ENCODE data around the gene CHST4.
"Not testable (repeated sequence)": the region's sequence is repeated elsewhere in the genome, so short reads cannot be mapped to it uniquely, and the experiment has no call there.

Gene CHST4

DNA sequence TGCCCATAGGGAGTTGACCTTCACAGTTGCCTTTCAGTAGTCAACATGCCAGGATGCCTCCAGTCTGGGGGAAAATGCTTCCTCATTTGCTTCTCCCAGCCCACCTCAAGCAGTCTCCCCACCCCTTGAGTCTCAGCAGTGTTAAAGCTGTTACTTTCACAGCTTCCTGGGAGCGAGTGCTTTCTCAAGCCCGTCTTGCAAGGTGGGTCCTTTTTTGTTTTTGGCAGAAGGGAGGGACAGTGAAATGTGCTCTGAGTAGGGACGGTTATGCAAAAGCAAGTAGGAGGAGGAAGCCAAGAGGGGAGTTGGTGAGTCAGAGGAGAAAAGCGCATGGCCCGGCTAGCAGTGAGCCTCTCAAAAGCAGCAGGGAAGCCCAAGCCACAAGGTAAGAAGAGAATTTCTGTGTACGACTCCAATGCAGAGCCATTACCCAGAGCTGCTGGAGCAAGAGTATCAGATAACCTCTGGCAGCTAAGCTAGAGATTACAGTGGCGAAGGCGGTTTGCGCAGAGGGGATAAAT is at the start of gene CHST4:
Gene CHST4, plus strand, starts transcription at position 316 of the 521 bp plus-strand sequence. CDS start 10,252 bp downstream, outside the sequence.
- DNase-seq (ENCODE audit: low read depth, low spot score): peak; percentile 94

DNA sequence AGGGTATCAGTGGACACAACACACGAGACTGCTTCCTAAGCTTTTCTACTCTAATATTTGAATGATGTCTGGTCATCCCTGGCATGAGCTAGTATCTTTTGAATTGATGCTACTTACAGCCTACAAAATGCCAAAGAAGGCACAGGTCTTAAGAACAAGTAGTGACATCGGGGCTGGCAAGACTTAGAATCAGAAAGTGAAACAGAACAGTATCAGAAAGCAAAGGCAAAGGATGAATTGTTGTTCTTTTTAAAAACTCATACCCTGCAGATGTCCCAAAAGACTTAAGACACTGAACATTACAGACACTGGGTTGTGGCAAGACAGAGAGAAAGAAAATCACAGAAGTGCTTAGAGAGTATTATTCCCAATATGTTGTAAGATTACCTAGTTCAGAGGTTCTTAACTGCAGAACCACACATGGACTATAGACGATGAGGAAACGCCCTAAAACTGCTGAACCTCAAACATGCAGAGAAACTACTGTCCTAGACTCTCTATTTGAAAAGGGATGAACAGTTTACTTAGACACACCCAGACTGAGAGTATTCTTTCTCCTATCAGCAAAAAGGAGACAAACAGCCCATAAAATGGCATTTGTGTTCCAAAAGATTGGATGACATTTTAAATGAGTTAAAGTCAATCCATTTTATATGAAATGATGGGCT is 49.6 kb upstream of the CHST4 start:
- no peak for DNase-seq (ENCODE audit: low read depth, low spot score)

DNA sequence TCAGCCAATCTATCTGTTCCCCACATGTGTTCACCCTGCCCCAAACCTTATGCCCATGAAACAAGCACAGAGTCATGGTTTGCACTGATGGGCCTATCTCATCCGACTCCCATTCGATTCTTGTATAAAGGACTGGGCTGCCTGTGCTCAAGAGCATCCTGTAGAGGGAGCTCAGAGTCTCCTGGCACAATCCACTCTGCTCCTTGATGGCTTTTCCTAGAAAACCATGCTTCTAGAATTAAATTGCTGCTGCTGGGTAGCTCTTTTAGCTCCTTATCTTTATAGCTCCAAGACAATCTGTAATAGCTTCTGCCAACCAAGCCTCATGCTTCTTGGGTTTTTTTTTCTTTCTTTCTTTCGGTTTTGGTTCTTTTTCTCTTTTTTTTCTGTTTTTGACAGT is 46.8 kb upstream of the CHST4 start:
- no peak for DNase-seq (ENCODE audit: low read depth, low spot score)

DNA sequence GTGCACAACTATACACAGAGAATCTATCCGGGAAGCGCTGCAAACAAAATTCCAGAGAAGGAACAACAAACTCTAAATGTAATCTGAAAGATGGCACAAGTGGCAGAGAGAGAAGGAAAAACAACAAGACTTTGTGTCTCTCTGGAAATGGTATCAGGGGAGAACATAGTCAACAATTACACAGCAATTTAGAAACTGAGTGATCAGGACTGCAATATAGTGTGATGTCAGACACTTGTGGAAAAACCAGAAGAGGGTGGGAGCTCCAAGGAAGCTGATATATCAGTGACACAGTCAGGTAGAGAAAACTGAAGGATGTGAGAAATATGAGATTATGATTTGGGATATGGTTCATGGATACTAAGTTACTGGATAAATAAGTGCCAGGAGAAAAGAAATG is 45.3 kb upstream of the CHST4 start:
- no peak for DNase-seq (ENCODE audit: low read depth, low spot score)

DNA sequence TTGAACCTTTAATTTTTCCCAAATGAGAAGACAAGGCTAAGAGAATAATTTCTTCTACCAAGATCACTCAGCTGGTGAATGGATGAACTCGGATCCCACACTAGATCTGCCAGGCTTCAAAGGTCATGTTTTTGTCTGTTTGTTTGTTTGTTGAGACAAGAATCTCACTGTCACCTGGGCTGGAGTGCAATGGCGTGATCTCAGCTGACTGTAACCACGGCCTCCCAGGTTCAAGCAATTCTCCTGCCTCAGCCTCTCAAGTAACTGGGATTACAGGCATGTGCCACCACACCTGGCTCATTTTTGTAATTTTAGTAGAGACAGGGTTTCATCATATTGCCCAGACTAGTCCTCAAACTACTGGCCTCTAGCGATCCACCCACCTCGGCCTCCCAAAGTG is 43.7 kb upstream of the CHST4 start:
- no peak for DNase-seq (ENCODE audit: low read depth, low spot score)

DNA sequence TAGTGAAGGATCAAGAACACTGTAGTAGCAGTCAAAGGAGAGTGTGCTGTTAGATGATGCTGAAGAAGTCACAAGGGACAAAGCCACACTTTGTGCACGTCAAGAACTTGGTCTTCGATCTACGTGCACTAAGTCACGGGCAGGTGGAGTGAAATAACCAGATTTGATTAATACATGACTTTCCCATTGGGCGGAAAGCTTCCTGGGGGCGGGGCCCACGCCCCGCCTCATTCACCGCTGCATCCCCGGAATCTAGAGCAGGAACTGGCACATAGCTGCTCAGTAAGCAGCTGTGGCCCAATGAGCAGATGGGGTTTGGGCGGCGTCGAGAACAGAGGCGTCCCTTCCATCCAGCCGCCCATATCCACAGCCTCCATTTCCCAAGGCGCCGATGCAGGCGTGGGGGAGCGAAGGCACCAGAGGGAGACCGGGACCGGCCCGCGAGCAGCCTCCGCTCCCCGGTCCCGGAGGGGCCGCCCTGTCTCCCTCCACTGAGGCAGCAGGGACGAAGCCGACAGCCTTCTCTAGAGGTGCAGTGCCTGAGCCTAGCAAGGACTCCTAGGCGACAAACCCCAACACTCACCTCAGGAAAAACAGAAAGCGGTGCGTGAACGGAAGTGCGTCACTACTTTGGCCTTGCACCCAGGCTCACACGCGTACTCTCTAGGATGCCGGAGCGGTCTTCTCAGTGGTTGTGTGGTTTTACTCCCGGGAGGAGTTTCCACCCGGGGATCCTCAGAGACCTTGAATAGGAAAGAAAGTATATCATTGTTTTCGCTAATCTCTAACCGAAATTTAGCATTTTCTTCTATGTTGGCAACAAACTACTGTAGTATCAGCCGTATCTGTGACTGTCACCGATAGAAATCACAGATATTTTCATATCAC is 42.0 kb upstream of the CHST4 start:
- DNase-seq (ENCODE audit: low read depth, low spot score): peak; percentile 78

DNA sequence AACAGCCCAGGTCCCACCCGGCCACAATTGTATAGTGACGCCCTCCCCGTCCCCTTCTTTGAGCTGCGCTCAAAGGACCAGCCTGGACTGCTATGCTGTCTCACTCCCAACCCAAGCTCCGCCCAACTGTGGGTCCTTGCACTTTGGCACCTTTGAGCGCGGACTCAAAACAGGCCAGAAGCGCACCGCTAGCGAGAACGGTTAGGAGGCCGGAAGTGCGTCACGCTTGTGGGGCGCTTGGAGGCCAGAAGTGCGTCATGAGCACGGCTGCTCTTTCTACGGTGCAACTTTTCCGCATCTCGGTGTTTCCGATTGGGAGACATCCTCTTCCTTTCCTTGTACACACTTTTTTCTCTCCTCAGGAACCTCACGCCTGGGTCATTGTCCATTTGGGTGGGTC is 37.1 kb upstream of the CHST4 start, which contains the start of gene ZNF19:
Gene ZNF19, minus strand, starts transcription at position 203 of the 400 bp plus-strand sequence. CDS start 7,210 bp downstream, outside the sequence.
- no peak for DNase-seq (ENCODE audit: low read depth, low spot score)

DNA sequence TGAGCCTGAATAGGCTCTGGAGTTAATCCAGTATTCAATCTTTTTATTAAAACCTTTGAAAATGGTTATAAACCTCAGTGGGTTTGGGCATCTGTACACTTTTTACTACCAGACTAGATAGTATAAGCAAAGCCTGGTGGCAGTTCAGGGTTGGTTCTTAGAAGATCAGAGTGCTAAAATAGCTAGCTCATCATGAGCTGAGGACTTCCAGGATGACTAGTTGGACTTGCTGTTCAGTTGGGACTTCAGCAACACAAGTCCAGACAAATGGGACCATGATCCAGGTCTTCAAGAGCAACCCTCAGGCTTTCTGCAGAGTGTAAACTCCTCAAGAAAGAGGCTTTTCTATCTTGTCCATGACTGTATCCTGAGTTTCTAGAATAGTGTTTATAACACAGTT is 35.9 kb upstream of the CHST4 start:
- DNase-seq (ENCODE audit: low read depth, low spot score): no peak

DNA sequence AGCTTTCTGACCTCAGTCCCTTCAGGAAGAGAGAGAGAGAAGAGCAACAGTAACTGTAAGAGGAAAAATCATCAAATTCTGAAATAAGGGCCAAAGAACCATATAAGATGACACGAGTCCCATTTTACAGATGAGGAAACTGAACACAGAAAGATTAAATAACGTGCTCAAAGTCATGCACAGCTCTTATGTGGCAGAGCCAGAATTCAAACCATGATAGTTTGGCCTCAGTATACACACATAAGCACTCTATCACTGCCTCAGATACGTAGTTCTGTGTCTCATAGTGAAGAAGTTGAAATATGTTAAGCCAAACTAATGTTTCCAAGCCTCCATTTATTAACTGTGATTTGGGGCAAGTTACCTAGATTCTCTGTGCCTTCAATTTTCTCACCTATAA is 35.2 kb upstream of the CHST4 start:
- DNase-seq (ENCODE audit: low read depth, low spot score): no peak

DNA sequence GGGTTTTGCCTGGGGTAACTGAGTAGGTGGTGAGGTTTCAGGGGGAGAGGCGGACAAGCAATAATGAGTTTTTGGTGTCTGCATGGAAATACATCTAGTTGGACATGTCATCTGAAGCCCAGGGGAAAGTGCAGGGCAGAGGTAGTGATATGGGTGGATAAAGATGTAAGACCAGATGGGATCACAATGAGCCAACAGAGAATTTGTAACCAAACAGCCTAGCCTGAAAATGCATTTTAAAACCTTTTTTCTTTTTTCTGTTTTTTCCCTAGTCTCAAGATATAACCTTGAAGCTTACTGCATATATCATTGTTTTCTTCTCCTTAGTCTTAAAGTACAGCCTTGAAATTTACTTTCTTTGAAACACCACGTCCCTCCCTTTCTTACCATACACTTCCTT is 33.4 kb upstream of the CHST4 start:
- DNase-seq (ENCODE audit: low read depth, low spot score): no peak

DNA sequence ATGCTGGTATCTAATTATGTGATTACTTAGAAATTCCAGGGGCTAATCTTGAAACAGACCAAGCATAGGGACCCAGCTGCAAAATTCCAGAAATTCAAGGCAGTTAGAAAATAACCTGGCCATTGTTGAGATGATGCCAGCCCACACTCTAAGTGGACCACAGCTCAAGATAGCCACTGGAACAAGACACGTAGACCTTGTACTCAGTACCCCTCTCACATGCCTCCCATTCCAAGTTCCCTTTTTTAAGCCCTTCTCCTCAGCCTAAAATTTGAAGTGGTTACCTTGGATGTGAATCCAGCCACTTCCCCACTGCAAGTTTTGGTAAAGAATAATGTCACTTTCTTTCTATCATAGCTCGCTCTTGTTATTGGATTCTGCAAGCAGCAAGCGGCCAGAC is 33.0 kb upstream of the CHST4 start:
- no peak for DNase-seq (ENCODE audit: low read depth, low spot score)

DNA sequence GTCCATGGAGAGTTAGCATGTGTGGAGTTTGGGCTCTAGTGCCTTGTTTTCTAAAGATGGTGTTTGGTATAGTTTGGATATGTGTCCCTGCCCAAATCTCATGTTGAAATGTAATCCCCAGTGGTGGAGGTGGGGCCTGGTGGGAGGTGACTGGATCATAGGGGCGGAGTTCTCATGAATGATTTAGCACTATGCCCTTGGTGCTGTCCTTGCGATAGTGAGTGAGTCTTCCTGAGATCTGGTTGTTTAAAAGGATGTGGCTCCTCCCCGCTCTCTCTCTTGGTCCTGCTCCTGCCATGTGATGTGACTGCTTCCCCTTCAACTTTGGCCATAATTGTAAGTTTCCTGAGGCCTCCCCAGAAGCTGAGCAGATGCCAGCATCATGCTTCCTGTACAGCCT is 28.2 kb upstream of the CHST4 start:
- DNase-seq (ENCODE audit: low read depth, low spot score): no peak

DNA sequence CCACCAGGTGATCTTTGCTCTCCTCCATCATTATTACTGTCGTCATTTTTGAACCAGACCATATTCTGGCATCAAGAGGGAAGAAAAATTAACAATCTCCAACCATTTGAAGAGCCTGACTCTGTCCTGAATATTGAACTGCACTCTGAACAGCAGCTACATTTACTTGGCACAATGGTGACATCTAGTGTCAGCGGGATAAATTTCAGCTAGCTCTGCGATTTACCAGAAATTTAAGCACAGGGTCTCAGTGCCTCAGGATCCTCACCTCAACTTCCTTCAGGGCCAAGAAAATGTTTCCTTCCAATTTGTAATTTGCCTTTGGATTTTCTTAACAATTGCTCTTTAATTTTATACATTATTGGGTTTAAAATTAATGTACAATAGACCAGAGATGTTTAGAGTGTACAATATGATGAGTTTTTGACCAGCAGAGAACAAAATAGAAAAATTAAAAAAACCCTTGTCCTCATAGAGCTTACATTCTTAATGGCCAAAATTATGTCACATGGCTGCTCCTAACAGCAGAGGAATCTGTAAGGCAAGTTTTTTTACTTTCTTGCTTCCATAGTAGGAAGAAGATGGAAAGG is 26.4 kb upstream of the CHST4 start:
- no peak for DNase-seq (ENCODE audit: low read depth, low spot score)

DNA sequence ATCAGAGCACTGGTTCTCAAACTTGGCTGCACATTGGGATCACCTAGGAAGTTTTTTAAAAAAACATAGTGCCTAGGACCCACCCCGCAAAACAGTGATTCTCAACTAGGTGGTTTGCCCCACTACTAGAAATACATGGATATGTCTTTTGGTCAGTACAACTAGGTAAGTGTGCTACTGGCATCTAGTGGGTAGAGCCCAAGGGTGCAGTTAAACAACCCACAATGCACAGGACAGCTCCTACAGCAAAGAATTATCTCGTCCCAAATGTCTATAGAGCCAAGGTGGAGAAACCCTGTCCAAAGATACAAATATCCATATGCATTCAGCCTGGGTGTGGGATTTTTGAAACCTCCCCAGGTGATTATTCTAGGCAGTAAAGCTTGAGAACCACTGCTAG is 25.3 kb upstream of the CHST4 start:
- DNase-seq (ENCODE audit: low read depth, low spot score): no peak

DNA sequence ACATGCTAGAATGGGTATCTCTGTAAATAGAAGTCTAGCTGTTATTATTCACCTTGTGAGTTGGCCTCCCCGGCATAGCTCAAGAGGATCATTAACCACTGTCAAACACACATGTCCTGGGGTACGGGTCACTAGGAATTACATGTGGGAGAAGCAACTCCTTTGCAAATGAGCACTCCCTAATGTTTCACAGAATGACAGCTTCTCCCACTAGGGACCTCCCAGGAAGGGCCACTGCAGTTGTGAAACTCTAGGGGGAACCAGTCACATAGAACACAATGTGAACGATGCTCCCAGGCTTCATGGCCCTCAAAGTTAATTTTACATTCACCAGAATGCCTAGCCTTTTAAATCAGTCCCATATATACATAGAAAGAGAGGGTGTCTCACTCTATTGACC is 24.7 kb upstream of the CHST4 start:
- no peak for DNase-seq (ENCODE audit: low read depth, low spot score)

DNA sequence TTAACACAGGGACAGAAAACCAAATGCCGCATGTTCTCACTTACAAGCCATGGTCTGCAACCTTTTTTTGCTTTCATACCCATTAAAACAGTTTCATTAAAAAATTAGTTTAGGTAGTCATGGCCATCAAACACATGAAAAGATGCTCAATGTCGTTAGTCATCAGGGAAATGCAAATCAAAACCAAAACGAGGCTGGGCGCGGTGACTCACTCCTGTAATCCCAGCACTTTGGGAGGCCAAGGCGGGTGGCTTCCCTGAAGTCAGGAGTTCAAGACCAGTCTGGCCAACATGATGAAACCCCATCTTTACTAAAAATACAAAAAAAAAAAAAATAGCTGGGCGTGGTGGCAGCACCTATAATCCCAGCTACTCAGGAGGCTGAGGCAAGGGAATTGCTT is 22.2 kb upstream of the CHST4 start:
- DNase-seq (ENCODE audit: low read depth, low spot score): not testable (repeated sequence)

DNA sequence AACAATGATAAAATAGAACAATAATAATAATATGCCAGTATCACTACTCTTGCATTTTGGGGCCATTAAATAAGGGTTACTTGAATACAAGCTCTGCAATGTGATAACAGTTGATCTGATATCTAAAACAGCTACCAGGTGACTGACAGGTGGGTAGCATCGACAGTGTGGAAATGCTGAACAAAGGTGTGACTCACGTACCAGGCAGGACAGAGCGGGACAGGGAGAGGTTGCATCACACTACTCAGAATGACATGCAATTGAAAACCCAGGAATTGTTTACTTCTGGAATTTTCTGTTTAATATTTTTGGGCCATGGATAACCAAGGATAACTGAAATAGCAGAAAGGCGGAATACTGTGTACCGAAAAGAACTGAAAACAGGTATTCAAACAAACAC is 21.3 kb upstream of the CHST4 start:
- DNase-seq (ENCODE audit: low read depth, low spot score): no peak

DNA sequence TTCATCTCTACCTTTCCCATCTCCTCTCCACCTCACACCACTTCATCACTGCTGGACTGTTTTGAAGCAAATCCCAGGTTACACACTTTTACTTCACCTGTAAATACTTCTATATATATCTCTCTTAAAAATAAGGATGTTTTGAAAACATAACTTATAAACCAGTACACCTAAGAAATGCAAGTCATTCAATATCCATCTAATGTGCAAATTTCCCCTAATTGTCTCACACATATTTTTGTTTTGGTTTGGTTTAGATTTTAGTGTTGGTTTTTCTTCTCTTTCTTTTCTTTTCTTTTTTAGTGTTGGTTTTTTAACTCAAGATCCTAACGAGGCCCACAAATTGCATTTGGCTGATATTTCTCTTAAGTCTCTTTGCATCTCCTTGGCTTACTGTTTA is 19.2 kb upstream of the CHST4 start:
- DNase-seq (ENCODE audit: low read depth, low spot score): no peak

DNA sequence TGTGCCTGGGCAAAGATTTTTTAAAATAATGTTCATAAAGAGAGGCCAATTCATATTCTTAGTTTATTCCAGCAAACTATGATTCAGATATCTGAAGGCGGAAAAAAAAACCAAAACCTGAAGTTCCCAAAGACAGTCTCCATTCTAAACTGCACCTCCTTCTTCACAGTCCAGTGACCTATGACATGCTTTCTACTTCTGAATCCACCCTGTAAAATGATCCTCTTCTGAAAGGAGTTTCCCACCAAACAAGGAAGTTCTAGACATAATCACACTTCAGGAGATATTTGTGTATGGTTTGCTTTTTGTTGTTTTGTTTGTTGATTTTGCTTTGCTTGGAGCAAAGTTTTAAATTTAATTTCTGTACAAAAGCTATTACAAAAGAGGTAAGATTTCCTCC is 12.9 kb upstream of the CHST4 start:
- DNase-seq (ENCODE audit: low read depth, low spot score): no peak

DNA sequence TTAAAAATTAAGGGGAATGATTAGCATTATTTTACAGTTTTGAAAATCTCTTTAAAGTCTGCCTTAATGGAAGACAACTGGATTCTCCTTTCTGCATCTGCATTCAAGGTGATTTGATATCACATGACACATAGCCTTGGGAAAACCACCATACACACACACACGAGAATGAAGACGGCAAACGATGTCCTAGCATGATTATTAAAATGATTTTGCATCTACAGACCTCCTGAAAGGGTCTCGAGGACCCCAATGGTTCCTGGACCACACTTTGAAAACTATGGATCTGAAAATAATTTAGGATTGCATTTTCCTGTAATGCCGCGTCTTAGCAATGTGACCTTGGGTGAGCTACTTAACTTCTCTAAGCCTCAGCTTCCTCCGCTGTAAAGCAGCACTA is 11.8 kb upstream of the CHST4 start:
- no peak for DNase-seq (ENCODE audit: low read depth, low spot score)

DNA sequence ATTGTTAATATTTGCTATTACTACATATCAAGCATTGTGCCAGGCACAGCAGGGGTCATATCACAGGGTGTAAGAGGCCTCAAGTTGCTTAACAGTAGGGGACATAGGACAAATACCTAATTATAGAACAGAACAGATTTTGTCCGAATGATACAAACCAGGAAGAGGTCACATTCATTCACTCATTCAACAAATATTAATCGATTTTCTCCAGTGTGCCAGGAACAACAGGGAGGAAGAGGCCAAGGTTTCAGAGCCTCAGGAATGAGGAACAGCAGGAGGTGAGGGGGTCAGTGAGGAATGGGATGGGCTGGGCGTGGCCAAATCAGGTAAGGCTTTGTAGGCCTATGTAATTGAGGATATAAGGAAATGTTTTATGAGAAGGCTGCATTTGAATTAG is 11.2 kb upstream of the CHST4 start:
- DNase-seq (ENCODE audit: low read depth, low spot score): no peak

DNA sequence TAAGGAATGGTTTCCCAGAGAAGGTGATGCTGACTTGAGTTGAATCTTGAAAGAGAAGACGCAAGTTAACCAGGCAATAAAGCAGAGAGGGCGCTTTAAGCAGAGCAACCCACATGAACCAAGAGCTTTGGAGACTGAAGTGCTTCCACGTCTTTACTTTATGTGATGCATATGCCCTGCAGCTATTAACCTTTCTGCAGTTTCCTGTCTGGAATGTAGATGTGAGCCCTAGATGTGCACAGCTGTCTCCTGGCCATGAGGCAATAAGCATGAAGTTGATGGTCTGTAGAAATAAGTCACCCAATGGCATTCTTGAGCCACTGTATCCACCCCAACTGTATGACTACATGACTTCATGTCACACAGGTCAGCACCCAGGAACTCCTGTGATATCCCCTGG is 5.7 kb upstream of the CHST4 start:
- DNase-seq (ENCODE audit: low read depth, low spot score): no peak
